HT1080 (cell line): ENCODE results near the gene RERG. TPM values are rescaled to one million over a fixed set of nuclear protein-coding genes. Genes with fewer than 3 reads are reported as not detected.
"Not testable (repeated sequence)": the region's sequence is repeated elsewhere in the genome, so short reads cannot be mapped to it uniquely, and the experiment has no call there.

Experiments
- DNase-seq: peaks from one replicate; pipeline ENCODE4 v3.0.0-alpha.2; 2015; ENCODE audit warnings: low read depth
- polyA plus RNA-seq, 2 experiments: library from polyadenylated mRNA; depleted of rRNA; stranded (reverse); fragments of >200 nt; gene quantifications; 2 replicates each; pipeline ENCODE4 v1.2.3, GENCODE V29; 2015
- total RNA-seq: library from RNA; depleted of rRNA; stranded (reverse); fragments of >200 nt; shearing (Covaris generic); gene quantifications from 2 replicates; pipeline ENCODE4 v1.2.3, GENCODE V29; 2014; rRNA removed

The RERG gene, protein sequence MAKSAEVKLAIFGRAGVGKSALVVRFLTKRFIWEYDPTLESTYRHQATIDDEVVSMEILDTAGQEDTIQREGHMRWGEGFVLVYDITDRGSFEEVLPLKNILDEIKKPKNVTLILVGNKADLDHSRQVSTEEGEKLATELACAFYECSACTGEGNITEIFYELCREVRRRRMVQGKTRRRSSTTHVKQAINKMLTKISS
- not detected in 2 replicates for total RNA-seq
- 0.12 and 0.36 TPM in 2 replicates for polyA plus RNA-seq (2015; cell fraction: cytosol; rRNA removed)
- 0.61 TPM in 1 of 2 replicates, not detected in the other for polyA plus RNA-seq (2015; cell fraction: nucleus; rRNA removed)

DNA sequence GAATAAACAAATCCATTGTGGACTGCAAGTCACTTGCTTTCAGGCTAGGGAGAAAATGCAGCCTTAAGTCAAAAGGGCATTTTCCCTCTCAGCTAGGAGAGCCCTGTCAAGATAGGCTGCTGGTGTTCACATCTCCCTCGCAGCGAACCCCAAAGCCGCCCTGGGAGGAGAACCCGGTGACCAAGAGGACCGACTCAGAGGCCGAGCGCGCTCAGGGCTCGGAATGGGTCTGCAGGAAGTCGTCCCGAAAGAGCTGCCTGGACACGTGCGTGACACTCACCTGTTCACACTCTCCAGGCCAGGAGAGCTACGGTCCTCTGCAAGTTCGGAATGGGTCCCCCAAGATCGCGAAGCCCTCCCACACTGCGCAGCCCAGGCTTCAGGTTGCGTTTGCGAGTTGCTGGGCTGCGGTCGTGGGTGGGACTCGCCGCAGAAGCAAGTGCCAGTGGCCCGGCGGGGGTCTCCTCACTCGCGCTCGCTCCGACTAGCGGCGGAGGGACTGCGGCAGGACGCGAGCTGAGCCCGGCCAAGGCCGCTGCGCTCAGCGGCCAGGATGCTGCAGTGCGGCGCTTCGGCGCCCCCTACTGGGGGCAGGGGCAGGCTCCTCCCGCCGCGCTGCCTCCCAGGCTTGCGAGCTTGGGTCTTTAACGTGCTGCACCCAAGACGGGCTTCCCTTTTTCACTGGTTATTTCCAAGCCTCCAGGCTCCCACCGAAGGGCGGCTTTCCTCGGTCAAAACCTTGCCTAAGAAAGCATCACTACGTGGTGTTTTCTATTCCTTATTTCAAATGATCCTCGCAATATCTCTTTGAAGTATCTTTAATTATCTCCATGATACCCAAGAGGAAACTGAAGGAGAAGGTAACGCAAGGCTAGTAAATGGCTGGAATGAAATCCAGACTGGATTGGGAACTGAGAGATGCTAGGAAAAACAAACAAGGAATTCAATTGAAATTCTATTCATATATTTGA lies at the start of gene RERG:
Gene RERG, minus strand, starts transcription at position 503 of the 971 bp plus-strand sequence. CDS start 3,928 bp downstream, outside the sequence.
- DNase-seq, result peak; percentile 39

DNA sequence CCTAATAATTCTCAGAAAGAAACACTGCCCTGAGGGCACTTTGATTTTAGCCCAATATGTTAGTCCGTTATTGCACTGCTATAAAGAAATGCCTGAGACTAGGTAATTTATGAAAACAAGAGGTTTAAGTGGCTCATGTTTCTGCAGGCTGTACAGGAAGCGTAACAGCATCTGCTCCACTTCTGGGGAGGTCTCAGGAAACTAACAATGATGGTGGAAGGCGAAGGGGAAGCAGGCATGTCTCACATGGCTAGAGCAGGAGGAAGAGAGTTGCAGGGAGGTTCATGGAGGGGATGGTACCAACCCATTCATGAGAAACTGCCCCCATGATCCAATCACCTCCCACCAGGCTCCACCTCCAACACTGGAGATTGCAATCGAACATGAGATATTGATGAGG lies 49.4 kb upstream of the RERG start:
- DNase-seq, result no peak

DNA sequence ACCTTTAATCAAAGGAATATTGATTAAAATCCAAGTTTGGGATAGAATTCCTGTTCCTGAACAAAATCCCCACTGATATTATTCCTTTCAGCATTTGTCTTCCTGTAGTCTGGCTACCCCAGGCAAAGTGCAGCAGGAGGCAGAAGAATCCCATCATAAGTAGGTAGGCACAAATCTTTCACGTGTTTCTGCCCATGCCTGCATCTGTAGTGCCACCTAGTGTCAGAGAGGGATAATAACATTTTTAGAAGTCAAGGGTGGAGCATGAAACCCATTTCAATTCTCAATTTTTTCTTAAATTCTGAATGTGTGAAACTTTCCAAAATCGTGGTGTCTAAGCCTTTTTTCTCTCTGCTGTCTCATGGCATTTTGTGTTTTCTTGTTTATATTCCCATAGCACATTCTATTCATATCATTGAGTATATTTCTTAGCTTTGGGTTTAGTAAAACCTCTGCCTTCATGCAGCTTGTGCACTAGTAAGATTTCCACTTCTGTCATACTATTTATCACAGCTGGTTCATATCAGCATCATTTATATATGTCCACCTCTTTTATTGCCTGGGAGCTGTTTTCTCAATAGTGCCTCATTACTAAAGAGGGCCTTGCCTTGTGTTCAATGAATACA lies 47.8 kb upstream of the RERG start:
- DNase-seq, result peak; percentile 46

DNA sequence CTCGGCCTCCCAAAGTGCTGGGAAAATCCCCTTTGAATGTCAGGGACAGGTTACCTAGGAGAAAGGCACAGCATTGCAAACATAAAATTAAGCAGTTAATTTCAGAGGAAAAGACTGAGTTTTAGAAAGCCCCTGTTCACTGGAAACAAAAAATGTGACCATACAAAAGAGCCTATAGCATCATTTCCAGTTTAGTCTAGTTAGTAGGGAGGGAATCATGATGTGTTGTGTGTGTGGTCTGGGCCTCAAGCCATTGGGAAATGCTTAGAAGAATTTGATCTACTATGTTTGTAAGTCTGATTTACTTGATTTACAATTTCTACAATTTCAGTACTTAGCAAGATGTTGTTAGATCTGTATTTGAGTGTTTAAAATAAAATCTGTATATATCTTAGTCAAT lies 47.1 kb upstream of the RERG start:
- no peak for DNase-seq

DNA sequence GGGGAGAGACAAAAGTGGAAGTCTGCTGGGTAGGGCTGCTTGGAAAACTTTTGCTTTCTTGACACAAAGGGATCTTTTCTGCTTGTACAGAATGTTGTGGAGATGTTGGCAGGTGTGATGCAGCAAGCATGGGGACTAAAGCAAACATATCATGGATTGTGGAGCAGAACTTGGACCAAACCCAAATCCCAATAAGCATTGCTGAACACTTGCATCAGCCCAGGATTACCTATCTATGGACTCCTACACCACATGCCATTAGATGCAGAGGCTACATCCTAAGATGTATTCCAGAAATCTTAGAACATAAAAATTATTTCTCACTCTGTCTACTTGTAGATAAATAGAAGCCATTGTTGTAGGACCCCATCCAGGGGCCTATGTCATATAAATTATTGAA lies 44.7 kb upstream of the RERG start:
- DNase-seq, result no peak

DNA sequence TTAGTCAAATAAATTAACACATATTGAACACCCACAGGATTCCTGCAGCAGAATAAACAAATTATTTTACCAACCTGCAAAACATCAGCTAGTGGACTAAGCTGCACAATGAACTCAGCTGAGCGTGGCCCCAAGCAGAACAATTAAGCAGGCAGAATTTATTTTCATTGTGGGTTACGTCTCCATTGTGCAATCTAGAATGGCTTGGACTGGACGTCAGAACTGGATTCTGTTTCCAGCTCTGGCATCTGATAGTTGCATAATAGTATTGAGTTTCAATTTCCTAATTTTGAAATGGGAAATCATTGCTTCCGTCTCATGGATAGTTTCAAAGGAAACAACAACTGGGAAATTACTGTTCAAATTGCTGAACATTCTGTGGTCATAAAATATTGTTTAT lies 35.5 kb upstream of the RERG start:
- no peak for DNase-seq

DNA sequence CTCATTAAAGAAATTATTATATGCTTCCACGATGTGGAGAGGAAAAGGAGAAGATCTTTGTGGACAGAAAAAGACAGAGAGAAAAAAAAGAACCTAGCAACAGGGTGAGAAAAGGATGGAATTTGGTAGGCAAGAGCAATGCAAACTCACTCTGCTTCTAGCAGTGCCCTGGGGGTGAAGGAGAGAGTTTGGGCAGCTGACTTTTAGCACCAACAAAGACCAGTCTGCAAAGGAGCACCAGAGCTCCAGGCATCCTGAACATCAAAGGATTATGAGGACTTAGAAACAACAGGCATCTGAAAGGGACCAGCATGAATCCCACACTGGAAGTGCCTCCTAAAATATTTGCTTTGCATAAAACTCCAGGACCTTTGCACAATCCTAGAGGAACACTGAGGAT lies 32.8 kb upstream of the RERG start:
- no peak for DNase-seq

DNA sequence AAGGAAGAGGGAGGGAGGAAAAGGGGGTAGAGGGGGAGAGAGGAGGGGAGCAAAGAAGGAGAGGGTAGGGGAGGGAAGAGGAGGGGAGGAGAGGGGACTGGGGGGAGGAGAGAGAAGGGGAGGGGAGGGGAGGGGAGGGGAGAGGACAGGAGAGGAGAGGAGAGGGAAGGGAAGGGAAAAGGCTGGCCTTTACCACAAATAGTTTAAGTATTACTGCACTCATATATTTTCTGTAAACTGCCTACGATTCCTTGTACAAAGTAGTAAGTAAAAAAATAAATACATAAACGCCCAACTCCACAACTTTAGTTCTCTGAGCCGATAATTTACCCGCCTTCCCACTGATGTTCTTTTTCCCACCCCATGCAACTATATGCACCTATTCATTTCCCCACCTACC lies 23.7 kb upstream of the RERG start:
- no peak for DNase-seq

DNA sequence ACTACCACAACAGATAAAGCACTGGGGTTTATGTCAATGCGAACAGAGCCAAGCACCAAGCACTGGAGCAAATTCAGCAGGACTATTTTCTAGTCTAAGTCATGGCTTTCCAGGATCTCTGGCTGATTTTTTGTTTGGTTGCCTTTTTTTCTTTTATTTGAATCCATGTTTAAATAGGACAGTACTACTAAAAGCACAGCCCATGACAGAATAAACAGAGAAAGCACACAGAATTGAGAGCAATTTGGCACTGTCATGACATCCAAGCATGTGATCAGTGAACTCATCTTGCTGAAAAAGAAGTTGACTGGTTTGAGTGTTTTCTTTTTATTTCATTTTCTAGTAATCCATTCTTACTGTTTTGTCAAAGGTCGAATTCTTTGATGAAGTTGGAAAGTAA lies 23.1 kb upstream of the RERG start:
- no peak for DNase-seq

DNA sequence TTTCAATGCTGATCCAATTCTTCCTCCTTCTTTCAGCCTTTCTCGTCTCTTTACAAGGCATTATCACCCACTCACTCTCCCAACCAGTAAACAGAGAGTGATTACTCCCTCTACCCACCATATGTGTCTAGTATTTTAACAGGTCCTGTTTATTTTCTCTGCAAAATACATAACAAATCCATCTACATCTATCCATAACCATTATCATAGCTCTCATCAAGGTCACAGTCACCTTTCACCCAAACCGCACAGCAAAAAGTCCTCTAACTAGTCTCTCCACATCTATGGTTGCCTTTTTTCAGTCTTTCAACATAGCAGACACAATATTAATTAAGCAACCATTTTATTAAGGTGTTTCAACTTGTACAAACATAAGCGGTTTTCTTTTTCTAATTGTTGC lies 21.9 kb upstream of the RERG start:
- no peak for DNase-seq

DNA sequence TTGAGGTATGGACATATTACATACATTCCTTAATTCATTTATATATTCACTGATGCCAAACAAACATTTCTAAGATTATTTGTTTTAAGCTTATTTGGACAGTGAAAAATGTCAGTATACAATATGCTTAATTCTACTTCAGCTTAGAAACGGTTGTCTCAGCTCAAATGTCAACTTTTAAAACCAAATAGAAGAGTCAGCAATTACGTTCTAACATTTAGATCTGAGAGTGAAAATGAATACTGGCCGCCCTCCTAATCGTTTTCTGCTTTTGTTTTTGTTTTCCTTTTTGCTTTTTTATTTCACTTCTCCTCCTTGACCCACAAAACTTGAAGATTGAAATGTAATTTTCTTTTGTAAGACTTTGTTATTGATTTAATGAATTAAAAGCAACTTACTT lies 19.7 kb upstream of the RERG start:
- DNase-seq, result no peak

DNA sequence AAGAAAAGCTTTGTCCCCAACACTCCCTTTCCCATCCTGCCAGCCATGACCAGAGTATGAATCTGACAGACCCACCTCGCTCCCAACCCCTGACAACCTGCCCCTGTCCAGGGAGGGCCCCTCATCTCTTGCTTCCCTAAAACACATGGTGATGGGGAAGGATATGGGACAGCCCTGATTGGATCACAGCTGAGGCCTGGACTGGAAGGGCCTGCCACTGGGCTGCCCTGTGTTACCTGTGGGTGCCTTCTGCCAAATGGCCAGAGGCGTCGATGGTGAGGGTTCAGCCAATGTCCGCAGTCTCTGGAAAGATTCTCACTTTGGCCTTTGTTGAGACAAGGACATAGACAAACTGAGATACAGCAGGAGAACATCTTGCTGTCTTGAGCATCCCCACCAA lies 13.3 kb upstream of the RERG start:
- no peak for DNase-seq

DNA sequence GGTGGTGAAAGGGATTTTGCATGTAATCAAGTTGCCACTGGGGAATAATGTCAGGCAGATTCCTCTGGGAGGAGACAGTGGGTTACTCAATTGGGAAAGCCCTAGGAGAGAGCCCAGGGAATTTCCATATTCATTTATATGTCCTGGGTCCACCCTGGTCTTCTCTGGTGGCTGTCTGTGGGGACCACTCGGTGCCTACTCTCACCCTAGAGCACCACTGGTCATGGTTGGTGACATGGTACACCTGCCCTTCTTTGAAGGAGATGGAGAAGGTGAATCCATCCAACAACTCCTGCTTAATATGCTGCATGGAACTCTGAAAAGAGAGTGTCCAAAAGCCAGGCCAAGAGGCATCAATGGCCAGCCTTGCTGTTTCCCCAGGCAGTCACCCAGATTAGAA lies 12.8 kb upstream of the RERG start:
- no peak for DNase-seq

DNA sequence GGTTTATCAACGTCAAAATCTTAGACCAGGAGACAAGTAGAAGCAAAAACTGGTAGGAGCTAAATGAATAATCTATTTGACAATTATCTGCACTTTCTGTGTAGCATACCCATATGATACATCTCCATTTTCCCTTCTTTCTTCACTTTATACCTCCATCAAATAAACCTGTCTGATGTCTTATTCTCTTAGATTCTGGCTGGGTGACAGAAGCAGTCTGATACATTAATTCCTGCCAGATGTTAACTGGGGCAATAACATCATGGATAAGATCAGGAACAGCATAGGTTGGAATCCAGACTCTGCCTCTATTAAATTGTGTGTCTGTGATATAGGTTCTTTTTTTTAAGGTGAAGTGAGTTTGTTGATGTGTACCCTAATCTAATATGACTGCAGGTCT lies 11.7 kb upstream of the RERG start:
- DNase-seq, result no peak

DNA sequence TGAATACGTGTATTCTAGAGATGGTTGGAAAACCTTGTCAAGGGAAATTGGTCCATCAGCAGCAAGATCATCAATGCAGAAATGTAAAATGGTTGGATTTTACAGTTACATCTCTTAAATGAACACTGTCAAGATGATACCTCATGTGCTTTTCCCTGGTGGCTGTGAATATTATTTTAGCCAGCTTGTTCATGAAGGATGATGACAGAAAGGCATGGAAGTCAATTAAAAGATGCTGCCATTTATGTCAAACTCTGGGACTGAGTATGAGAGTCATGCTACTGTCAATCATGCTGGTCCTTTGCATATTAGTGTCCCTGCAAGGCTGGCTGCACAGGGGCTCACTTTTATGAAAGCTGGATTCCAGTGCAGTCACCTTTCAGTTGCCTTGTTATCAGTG lies 10.3 kb upstream of the RERG start:
- DNase-seq, result no peak

DNA sequence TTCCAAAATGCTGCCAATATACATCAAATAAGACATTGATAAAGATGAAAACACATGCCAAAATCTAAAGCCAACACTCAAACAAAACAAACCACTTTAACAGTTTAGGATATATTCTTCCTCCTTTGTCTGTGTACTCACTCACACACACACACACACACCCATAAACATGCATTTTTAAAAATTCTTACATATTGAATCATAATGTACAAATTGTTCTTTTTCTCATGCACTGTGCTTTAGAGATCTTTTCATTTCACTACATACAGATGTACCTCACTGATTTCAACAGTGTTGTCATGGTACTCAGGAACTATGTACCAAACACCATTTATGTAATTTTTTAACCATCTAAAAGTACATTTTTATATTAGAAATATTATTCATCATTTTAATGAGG lies 9.5 kb upstream of the RERG start:
- DNase-seq, result no peak

DNA sequence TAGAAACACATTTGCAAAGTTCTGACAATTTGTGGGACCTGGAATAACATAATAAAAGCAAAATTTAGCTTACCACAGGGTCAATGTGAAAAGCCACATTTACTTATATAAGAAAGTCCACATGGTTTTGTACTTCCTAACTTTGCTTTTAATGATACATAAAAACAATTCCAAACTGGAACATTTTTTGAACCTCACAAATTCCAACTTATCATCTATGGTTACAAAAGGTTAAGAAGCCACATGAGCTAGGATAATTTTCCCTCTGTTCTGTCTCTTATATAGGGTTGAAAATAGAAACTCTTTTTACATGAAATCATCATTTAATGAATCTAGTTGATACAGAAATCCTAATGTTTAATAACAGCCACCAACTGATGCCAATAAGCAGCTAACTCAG lies 8.9 kb upstream of the RERG start:
- DNase-seq, result no peak

DNA sequence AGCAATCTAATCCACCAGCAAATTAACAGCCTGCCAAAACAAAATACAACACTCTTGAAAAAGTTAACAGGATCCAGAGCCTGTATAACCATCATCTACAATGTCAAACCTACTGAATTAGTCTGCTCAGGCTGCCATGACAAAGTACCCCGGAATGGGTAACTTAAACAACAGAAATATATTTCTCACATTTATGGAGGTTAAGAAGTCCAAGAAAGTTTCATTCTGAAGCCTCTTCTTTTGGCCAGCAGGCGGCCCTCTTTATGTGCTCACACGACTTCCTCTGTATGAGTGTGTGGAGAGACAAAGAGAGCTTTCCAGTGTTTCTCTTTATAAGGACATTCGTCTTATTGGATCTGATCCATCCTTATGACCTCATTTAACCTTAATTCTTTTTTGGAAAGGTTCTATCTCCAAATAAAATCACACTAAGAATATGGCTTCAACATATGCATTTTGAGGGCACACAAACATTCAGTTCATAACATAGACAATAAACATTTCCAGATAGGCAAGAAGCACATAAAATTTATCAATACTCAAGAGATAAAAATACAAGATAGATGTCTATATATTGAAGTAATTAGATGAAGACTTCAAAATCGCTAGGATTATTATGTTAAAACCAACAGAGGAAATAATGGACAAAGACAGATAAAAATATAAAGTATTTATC lies 5.9 kb upstream of the RERG start:
- peak; percentile 27 for DNase-seq

DNA sequence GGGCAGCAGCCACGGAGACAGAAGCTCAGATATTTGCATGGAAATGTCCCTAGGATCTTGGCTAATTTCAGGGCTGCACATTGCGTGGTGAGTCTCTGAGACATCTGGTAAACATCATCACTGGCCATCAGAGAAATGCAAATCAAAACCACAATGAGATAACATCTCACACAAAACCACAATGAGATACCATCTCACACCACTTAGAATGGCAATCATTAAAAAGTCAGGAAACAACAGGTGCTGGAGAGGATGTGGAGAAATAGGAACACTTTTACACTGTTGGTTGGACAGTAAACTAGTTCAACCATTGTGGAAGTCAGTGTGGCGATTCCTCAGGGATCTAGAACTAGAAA lies 4.6 kb upstream of the RERG start:
- DNase-seq, result not testable (repeated sequence)

DNA sequence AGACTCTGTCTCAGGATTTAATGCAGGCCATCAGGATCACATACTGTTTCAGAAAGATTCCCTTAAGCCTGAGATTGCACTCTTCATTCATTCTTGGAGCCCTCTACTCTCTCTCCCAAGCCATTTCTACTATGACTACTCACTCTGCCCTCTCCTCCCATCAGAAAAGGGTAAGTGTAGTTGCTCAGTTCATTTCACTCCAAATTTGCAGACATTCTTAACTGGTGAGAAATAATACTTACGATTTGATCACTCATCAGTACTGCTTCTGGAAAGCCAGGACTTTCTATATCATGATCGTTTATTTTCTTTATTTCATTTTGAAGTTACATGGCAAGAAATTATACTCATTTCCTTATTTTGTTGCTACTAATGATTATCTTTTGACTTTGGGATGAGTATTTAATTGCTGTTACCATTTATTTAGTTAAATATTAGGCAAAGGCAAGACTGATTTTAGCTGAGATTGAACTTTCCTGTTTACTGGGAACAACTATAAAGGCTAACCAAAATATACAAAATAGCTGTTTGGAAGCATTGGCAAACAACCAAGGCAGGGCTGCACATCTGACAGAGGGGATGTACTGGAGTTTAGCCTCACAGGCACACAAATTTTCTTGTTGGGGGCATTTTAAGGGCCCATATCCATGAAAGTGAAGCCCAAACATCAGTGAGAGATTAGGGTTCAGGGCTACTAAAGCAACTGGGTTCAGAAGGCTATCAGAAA lies 4.1 kb upstream of the RERG start:
- no peak for DNase-seq

DNA sequence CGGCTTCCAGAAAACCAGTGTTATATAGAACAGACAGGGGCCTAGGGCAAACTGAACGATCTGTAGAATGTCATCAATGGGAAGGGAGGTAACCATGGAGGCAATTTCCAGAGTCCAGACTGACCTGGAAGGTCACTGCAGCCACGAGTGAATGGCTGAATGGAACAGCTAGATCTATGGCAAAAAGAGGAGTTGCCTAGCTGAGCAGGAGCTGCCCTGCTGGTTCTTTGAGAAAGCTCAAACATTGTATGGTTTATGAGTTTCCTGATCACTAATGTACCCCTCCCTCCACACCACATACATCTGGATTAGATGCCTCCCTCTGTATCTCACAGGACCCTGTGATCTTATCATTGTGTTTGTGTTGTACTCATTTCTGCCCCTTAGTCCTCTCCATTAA lies 1.0 kb upstream of the RERG start:
- no peak for DNase-seq
